Measurements from ENCODE around the gene PNPLA3. TPM values are rescaled to one million over a fixed set of nuclear protein-coding genes. Genes with fewer than 3 reads are reported as not detected.

Gene PNPLA3
- total RNA-seq, 1 donor from 2014 or later = 3.7 TPM

DNA sequence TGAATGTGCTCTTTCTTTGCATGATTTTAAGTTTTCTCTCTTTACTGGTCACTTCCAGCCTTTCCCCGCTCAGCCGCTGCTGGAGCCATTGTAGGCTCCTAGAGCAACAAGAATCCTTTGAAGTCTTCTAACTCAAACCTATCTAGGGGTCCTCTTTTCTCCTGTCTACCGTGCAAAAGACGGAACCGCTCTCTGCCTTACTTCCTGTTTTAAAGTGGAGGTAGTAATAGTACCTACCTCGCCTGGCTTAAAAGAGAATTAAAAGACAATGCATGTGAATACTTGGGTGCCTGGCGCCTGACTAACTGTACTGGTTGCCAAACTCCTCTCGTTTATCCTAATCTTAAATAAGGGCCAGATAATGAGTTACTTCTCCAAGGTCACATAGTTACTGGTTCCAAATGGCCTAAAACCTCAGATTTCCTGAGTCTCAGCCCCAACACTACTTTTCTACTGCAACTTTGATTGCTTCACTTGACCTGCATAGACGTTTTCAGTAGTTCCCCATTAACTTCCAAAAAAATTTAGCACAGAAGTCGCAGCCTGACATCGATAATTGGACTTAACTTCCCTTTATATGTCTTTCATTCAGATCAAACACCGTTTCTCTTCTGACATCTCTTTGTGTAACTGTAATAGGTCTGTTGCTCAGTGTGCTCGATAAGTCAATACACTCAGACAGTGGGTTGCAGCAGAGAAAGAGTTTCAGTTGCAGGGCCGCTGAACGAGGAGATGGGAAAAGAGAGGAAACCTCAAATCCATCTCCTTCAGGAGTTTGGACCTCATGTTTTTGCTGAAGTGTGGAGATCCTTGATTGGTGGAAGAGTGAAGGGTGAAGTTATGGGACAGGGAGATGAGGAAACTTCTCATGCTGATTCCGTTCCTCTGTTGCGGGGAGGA, 32.5 kb downstream of the PNPLA3 start:
- H3K9ac ChIP-seq (ENCODE audit: low read depth in 1 of 3, low read length in 3 of 3) = peak overlapping the region; percentile 91 to 97 (median 92)
- H3K36me3 ChIP-seq (ENCODE audit: control insufficient read depth in 3 of 3, insufficient read depth in 3 of 3, low read length in 3 of 3) = no peaks in the 10 kb centered on the region
- H3K9me3 ChIP-seq (ENCODE audit: control insufficient read depth in 3 of 3, low read length in 3 of 3) = no peaks in the 10 kb centered on the region
- H3K27ac ChIP-seq (ENCODE audit: low read depth, low read length) = peak overlapping the region; percentile 86
- peaks cover 28 to 46% (median 32%) of the 10 kb centered on the region in 3 donors for H3K4me1 ChIP-seq (ENCODE audit: control insufficient read depth in 3 of 3, insufficient read depth in 3 of 3, low read length in 3 of 3)
- H3K4me3 ChIP-seq (ENCODE audit: low read length in 3 of 3) = peak overlapping the region; percentile 97 to 99 (median 98)
- H3K27me3 ChIP-seq (ENCODE audit: control insufficient read depth in 3 of 3, insufficient read depth in 3 of 3, low read length in 3 of 3) = no peaks in the 10 kb centered on the region

GRCh38 chr22:43956805-43957463, 33.3 kb downstream of the PNPLA3 start:
- Histone ChIP-seq H3K9ac (ENCODE audit: low read depth in 1 of 3, low read length in 3 of 3) (peak overlapping the region in 2 of 3 donors; percentile 92 to 97), H3K36me3 (ENCODE audit: control insufficient read depth in 3 of 3, insufficient read depth in 3 of 3, low read length in 3 of 3) (no peaks in the 10 kb centered on the region), H3K4me3 (ENCODE audit: low read length in 3 of 3) (peak overlapping the region; percentile 97 to 99 (median 98)), H3K4me1 (ENCODE audit: control insufficient read depth in 3 of 3, insufficient read depth in 3 of 3, low read length in 3 of 3) (peaks cover 28 to 51% (median 32%) of the 10 kb centered on the region in 3 donors), H3K27me3 (ENCODE audit: control insufficient read depth in 3 of 3, insufficient read depth in 3 of 3, low read length in 3 of 3) (no peaks in the 10 kb centered on the region), H3K27ac (ENCODE audit: low read depth, low read length) (peak overlapping the region; percentile 86), H3K9me3 (ENCODE audit: control insufficient read depth in 3 of 3, low read length in 3 of 3) (no peaks in the 10 kb centered on the region)

GRCh38 chr22:43957871-43958270, 34.3 kb downstream of the PNPLA3 start:
- Histone ChIP-seq H3K4me3 (ENCODE audit: low read length in 3 of 3) (no peak overlapping the region), H3K27ac (ENCODE audit: low read depth, low read length) (no peak overlapping the region), H3K4me1 (ENCODE audit: control insufficient read depth in 3 of 3, insufficient read depth in 3 of 3, low read length in 3 of 3) (peaks cover 28 to 51% (median 32%) of the 10 kb centered on the region in 3 donors)

GRCh38 chr22:43964314-43964857, 40.8 kb downstream of the PNPLA3 start:
- H3K36me3 ChIP-seq (ENCODE audit: control insufficient read depth in 3 of 3, insufficient read depth in 3 of 3, low read length in 3 of 3) = peaks cover 44 to 53% (median 53%) of the 10 kb centered on the region in 3 donors
- peaks cover 2 to 11% (median 5%) of the 10 kb centered on the region in 3 donors for H3K4me1 ChIP-seq (ENCODE audit: control insufficient read depth in 3 of 3, insufficient read depth in 3 of 3, low read length in 3 of 3)

More at GRCh38 chr22:43957871-43958270, 34.3 kb downstream of the PNPLA3 start:
- Histone ChIP-seq H3K36me3 (ENCODE audit: control insufficient read depth in 3 of 3, insufficient read depth in 3 of 3, low read length in 3 of 3) (peaks cover 0 to under 1% (median 0%) of the 10 kb centered on the region in 3 donors), H3K9me3 (ENCODE audit: control insufficient read depth in 3 of 3, low read length in 3 of 3) (no peaks in the 10 kb centered on the region), H3K9ac (ENCODE audit: low read depth in 1 of 3, low read length in 3 of 3) (no peak overlapping the region), H3K27me3 (ENCODE audit: control insufficient read depth in 3 of 3, insufficient read depth in 3 of 3, low read length in 3 of 3) (no peaks in the 10 kb centered on the region)

DNA sequence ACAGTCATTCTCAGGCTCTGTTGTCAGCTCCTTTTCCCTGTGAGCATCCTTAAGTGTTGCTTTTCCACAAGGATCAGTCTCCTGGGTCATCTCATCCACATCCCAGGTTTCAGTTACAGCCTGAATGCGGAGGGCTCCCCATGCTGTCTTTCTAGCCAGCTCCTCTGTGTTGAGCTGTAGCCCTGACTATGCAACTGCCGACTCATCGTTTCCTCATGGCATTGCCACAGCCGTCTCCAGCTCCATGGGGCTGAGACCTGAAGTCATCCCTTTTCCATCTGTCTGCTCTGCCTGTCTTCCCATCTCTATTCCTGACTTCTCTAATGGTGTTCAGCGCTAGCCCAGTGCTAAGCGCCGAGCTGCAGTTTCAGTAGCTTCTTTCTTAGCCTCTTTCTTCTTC, 43.5 kb downstream of the PNPLA3 start:
- Histone ChIP-seq H3K27ac (ENCODE audit: low read depth, low read length) (no peak overlapping the region), H3K4me1 (ENCODE audit: control insufficient read depth in 3 of 3, insufficient read depth in 3 of 3, low read length in 3 of 3) (peaks cover 0 to 2% (median 0%) of the 10 kb centered on the region in 3 donors), H3K36me3 (ENCODE audit: control insufficient read depth in 3 of 3, insufficient read depth in 3 of 3, low read length in 3 of 3) (peaks cover 55 to 71% (median 67%) of the 10 kb centered on the region in 3 donors), H3K27me3 (ENCODE audit: control insufficient read depth in 3 of 3, insufficient read depth in 3 of 3, low read length in 3 of 3) (no peaks in the 10 kb centered on the region), H3K4me3 (ENCODE audit: low read length in 3 of 3) (no peak overlapping the region), H3K9ac (ENCODE audit: low read depth in 1 of 3, low read length in 3 of 3) (no peak overlapping the region), H3K9me3 (ENCODE audit: control insufficient read depth in 3 of 3, low read length in 3 of 3) (no peaks in the 10 kb centered on the region)

More at GRCh38 chr22:43964314-43964857, 40.8 kb downstream of the PNPLA3 start:
- Histone ChIP-seq H3K4me3 (ENCODE audit: low read length in 3 of 3) (no peak overlapping the region), H3K27me3 (ENCODE audit: control insufficient read depth in 3 of 3, insufficient read depth in 3 of 3, low read length in 3 of 3) (no peaks in the 10 kb centered on the region), H3K9ac (ENCODE audit: low read depth in 1 of 3, low read length in 3 of 3) (no peak overlapping the region), H3K9me3 (ENCODE audit: control insufficient read depth in 3 of 3, low read length in 3 of 3) (no peaks in the 10 kb centered on the region), H3K27ac (ENCODE audit: low read depth, low read length) (no peak overlapping the region)

GRCh38 chr22:43968614-43969013, 45.0 kb downstream of the PNPLA3 start:
- no peak overlapping the region for H3K4me3 ChIP-seq (ENCODE audit: low read length in 3 of 3)
- peaks cover 0 to 2% (median 0%) of the 10 kb centered on the region in 3 donors for H3K4me1 ChIP-seq (ENCODE audit: control insufficient read depth in 3 of 3, insufficient read depth in 3 of 3, low read length in 3 of 3)
- H3K9me3 ChIP-seq (ENCODE audit: control insufficient read depth in 3 of 3, low read length in 3 of 3) = no peaks in the 10 kb centered on the region
- no peak overlapping the region for H3K9ac ChIP-seq (ENCODE audit: low read depth in 1 of 3, low read length in 3 of 3)
- H3K27ac ChIP-seq (ENCODE audit: low read depth, low read length) = no peak overlapping the region
- peaks cover 67 to 83% (median 82%) of the 10 kb centered on the region in 3 donors for H3K36me3 ChIP-seq (ENCODE audit: control insufficient read depth in 3 of 3, insufficient read depth in 3 of 3, low read length in 3 of 3)
- H3K27me3 ChIP-seq (ENCODE audit: control insufficient read depth in 3 of 3, insufficient read depth in 3 of 3, low read length in 3 of 3) = no peaks in the 10 kb centered on the region

DNA sequence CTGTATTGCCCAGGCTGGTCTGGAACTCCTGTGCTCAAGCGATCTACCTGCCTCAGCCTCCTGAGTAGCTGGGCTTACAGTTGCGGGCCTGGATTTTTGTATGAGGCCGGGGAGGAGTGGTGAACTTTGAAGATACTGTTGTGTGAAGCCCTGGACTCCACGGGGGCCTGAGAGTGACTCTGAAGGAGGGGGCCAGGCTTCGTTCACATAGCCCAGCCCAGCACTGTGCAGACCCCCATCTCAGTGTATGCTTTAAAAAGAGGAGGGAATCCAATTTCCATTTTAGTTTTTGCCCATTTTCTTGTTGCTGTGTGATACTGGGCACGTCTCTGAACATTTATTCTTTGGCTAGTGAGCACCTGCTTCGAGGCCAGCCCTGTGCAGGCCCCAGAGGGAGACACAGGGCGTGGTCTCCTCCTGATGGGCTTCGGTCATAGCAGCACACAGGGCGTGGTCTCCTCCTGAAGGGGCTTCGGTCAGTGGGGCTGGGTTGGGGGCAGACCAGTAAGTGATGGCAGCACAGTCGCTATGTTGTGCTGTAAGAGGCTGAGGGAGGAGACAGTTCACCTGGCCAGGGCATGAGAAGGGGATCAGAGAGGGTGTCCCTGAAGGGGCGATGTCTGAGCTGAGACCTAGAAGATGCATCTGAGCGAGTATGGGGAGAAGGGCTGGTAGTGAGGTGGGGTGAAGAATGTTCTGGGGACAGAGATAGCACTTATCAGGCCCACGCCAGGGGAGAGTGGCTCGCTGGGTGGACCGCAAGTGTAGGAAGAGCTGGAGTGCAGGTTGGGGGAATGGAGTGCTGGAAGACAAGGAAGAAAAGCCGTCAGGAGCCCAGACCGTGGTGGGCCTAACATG, 45.6 kb downstream of the PNPLA3 start:
- H3K4me3 ChIP-seq (ENCODE audit: low read length in 3 of 3) = no peak overlapping the region
- H3K36me3 ChIP-seq (ENCODE audit: control insufficient read depth in 3 of 3, insufficient read depth in 3 of 3, low read length in 3 of 3) = peaks cover 66 to 84% (median 83%) of the 10 kb centered on the region in 3 donors
- no peak overlapping the region for H3K27ac ChIP-seq (ENCODE audit: low read depth, low read length)

DNA sequence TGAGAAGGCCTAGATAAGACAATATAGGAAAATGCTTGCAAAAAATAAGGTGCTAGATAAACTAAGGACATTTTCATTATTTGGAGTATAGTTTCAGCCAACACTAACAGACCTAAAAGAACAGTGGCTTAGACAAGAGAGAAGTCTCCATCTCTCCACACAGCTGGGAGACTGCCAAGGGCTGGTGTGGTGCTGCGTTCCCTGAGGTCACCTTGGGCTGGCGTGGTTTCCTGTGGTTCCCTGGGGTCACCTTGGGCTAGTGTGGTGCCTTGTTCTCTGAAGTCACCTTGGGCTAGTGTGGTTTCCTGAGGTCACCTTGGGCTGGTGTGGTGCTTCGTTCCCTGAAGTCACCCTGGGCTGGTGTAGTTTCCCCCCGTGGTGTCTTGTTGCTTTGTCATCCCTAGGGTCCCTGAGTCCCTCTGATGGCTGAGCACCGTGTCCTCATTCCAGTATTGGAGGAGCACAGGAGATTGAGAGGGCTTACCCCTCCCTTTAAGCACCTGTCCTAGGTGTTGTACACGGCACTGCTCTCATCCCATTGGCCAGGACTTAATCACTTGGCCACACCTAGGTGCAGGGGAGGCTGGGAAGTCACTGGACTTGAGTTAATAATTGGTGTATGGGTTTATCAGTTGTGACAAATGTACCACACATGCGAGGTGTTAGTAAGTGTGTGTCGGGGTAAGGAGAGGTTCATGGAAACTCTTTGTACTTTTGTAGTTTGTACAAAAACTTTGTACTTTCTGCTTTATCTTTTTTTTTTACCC, 46.6 kb downstream of the PNPLA3 start:
- no peaks in the 10 kb centered on the region for H3K9me3 ChIP-seq (ENCODE audit: control insufficient read depth in 3 of 3, low read length in 3 of 3)
- H3K9ac ChIP-seq (ENCODE audit: low read depth in 1 of 3, low read length in 3 of 3) = no peak overlapping the region
- peaks cover 69 to 86% (median 83%) of the 10 kb centered on the region in 3 donors for H3K36me3 ChIP-seq (ENCODE audit: control insufficient read depth in 3 of 3, insufficient read depth in 3 of 3, low read length in 3 of 3)
- H3K4me1 ChIP-seq (ENCODE audit: control insufficient read depth in 3 of 3, insufficient read depth in 3 of 3, low read length in 3 of 3) = no peaks in the 10 kb centered on the region
- no peak overlapping the region for H3K4me3 ChIP-seq (ENCODE audit: low read length in 3 of 3)
- no peak overlapping the region for H3K27ac ChIP-seq (ENCODE audit: low read depth, low read length)
- H3K27me3 ChIP-seq (ENCODE audit: control insufficient read depth in 3 of 3, insufficient read depth in 3 of 3, low read length in 3 of 3) = no peaks in the 10 kb centered on the region

More for the DNA sequence above, 45.6 kb downstream of the PNPLA3 start:
- H3K27me3 ChIP-seq (ENCODE audit: control insufficient read depth in 3 of 3, insufficient read depth in 3 of 3, low read length in 3 of 3) = no peaks in the 10 kb centered on the region
- peaks cover 0 to 2% (median 0%) of the 10 kb centered on the region in 3 donors for H3K4me1 ChIP-seq (ENCODE audit: control insufficient read depth in 3 of 3, insufficient read depth in 3 of 3, low read length in 3 of 3)
- no peaks in the 10 kb centered on the region for H3K9me3 ChIP-seq (ENCODE audit: control insufficient read depth in 3 of 3, low read length in 3 of 3)
- no peak overlapping the region for H3K9ac ChIP-seq (ENCODE audit: low read depth in 1 of 3, low read length in 3 of 3)

All from skeletal muscle tissue (tissue), 4 donors.